Mesodermal cell (in vitro differentiated cells): ENCODE measurements around the gene ZDHHC21.
A peak's percentile ranks its signal among the peaks of the same experiment; 100 is the strongest.
"Not testable (repeated sequence)": the region's sequence is repeated elsewhere in the genome, so short reads cannot be mapped to it uniquely, and the experiment has no call there.

Experiments used
- H3K27ac ChIP-seq: 2 replicates; pipeline ENCODE4 v1.7.0; 2013; ENCODE audit warnings: mild to moderate bottlenecking, low read depth, low read length, moderate library complexity; ENCODE audit not compliant: severe bottlenecking
- H3K36me3 ChIP-seq: 2 replicates; pipeline ENCODE4 v1.7.1; 2013; ENCODE audit warnings: mild to moderate bottlenecking, low read length, moderate library complexity; ENCODE audit not compliant: control insufficient read depth, insufficient read depth
- H3K4me1 ChIP-seq: one replicate; pipeline ENCODE4 v1.7.1; 2013; ENCODE audit warnings: mild to moderate bottlenecking, low read length; ENCODE audit not compliant: insufficient read depth, control insufficient read depth, poor library complexity, severe bottlenecking
- H3K4me3 ChIP-seq: 2 replicates; pipeline ENCODE4 v1.7.0; 2013; ENCODE audit warnings: low read length, control low read depth, mild to moderate bottlenecking; ENCODE audit not compliant: insufficient read depth, poor library complexity, severe bottlenecking; ENCODE audit errors: extremely low read depth
- H3K9me3 ChIP-seq: 2 replicates; pipeline ENCODE4 v1.7.1; 2013; ENCODE audit warnings: mild to moderate bottlenecking, low read length, moderate library complexity; ENCODE audit not compliant: control insufficient read depth
- WGBS, 2 experiments: methylation state at CpG; one replicate each; pipeline ENCODE4 v1.1.5; 2013; ENCODE audit warnings: missing lambda C conversion rate in 2 of 2; ENCODE audit not compliant: insufficient coverage in 2 of 2; 5-methylcytosine and 5-hydroxymethylcytosine counted together

ZDHHC21 gene

DNA sequence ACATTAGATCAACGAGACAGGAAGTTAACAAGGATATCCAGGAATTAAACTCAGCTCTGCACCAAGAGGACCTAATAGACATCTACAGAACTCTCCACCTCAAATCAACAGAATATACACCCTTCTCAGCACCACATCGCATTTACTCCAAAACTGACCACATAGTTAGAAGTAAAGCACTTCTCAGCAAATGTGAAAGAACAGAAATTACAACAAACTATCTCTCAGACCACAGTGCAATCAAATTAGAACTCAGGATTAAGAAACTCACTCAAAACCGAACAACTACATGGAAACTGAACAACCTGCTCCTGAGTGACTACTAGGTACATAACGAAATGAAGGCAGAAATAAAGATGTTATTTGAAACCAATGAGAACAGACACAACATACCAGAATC, 10.6 kb downstream of the ZDHHC21 start:
- H3K9me3 ChIP-seq, H3K27ac ChIP-seq, H3K4me1 ChIP-seq, H3K4me3 ChIP-seq: not testable (repeated sequence)
- WGBS, 2 experiments: 82 to 90% methylated on average over 1 to 2 of the region's 4 CpGs
- H3K36me3 ChIP-seq: peaks cover 13% of the 10 kb centered on the region

DNA sequence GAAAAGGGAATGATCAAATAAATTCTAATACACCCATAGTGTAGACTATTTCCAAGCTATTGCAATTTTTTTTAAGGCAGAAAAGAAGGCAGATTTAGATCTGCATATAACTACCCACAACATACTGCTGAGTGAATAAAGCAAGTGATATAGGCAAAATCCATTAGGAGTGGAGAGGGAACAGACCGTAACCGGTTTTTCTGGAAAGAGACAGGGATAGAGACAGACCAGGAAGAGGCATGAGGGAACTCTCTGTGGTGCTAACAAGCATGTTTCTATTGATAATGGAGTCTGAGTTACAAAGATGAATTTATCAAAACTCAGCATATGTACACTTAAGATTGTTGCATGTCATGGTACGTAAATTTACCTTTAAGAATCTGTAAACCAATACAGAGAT, 14.5 kb downstream of the ZDHHC21 start:
- Histone ChIP-seq H3K4me3 (no peak overlapping the region), H3K36me3 (peaks cover 4% of the 10 kb centered on the region), H3K4me1 (no peaks in the 10 kb centered on the region), H3K9me3 (no peaks in the 10 kb centered on the region), H3K27ac (no peak overlapping the region)
- 100% methylated on average over 2 of the region's 3 CpGs for WGBS, 2 experiments

DNA sequence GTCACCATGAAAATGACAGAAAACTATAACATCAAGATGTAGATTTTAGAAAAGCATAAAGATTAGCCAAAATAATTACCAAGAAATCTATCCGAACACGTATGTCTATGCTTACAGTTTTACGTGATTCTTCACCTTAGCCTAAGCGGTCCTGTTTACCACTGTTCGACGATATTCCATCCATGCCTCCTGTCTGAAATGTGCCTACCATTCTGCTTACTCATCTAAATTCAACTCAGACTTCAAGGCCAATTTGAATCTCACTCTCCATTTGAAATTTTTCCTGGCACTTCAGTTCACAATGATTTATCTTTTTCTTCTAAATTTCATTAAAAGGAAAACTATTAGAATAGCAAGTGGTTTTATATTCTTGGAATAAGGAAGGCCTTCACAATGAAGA, 15.4 kb downstream of the ZDHHC21 start:
- no peak overlapping the region for H3K27ac ChIP-seq
- H3K4me3 ChIP-seq: no peak overlapping the region
- no peaks in the 10 kb centered on the region for H3K9me3 ChIP-seq
- WGBS, 2 experiments: 91 to 94% methylated on average over 6 of the region's 6 CpGs
- H3K36me3 ChIP-seq: peaks cover 4% of the 10 kb centered on the region
- no peaks in the 10 kb centered on the region for H3K4me1 ChIP-seq

DNA sequence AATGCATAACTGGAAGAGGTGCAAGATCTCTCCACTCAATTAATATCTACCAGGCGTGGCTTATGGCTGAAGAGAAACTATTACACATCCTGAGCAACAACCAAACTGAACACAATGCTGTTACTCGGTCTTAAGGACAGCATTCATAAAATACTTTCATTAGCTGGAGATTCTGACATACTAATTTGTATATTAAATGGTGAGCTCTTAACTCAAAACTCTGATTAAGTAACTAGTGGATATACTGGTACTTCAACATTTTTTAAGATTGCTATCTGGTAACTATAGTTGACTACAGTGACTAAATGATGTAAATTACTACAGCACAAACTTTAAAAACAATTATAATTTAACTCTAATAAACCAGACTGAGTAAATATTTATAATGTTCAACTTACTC, 15.8 kb downstream of the ZDHHC21 start:
- no peaks in the 10 kb centered on the region for H3K4me1 ChIP-seq
- H3K9me3 ChIP-seq: no peaks in the 10 kb centered on the region
- H3K27ac ChIP-seq: no peak overlapping the region
- no peak overlapping the region for H3K4me3 ChIP-seq
- 100% methylated on average over 1 of the region's 2 CpGs; no CpG with 5 or more reads in 1 of the 2 experiments for WGBS, 2 experiments
- H3K36me3 ChIP-seq: peaks cover 8% of the 10 kb centered on the region

DNA sequence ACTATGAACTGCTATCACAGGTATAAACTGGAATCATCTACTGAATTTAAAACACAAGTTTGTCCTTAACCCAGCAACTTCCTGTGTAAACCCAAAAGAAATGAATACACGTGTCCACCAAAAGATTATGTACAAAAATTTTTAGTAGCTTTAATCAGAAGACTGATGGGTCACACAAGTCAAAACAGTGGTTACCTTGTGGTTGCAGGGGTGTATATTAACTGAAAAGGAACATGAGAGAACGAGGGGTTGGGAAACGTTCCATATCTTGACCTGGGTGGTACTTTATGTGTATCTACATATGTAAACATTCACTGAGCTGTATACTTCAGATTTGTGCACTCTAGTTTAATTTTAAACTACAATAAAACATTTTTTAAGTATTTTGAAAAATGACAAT, 18.6 kb downstream of the ZDHHC21 start:
- no peak overlapping the region for H3K4me3 ChIP-seq
- no peaks in the 10 kb centered on the region for H3K9me3 ChIP-seq
- H3K27ac ChIP-seq: no peak overlapping the region
- H3K36me3 ChIP-seq: peaks cover 11% of the 10 kb centered on the region
- 100% methylated on average over 1 of the region's 3 CpGs; no CpG with 5 or more reads in 1 of the 2 experiments for WGBS, 2 experiments
- H3K4me1 ChIP-seq: no peaks in the 10 kb centered on the region

GRCh38 chr9:14671377-14671776, 21.9 kb downstream of the ZDHHC21 start:
- Histone ChIP-seq H3K9me3 (no peaks in the 10 kb centered on the region), H3K27ac (peak overlapping the region; percentile 1), H3K36me3 (peaks cover 11% of the 10 kb centered on the region), H3K4me3 (no peak overlapping the region), H3K4me1 (no peaks in the 10 kb centered on the region)
- WGBS, 2 experiments: 90 to 91% methylated on average over 1 to 3 of the region's 3 CpGs

GRCh38 chr9:14670718-14671117, 22.5 kb downstream of the ZDHHC21 start:
- no peak overlapping the region for H3K27ac ChIP-seq
- H3K9me3 ChIP-seq: no peaks in the 10 kb centered on the region
- H3K4me1 ChIP-seq: no peaks in the 10 kb centered on the region
- no peak overlapping the region for H3K4me3 ChIP-seq
- H3K36me3 ChIP-seq: peaks cover 11% of the 10 kb centered on the region
- no CpG with 5 or more reads among the region's 1 CpG for WGBS, 2 experiments

- H3K9me3 ChIP-seq, H3K27ac ChIP-seq, H3K4me3 ChIP-seq, H3K4me1 ChIP-seq, H3K36me3 ChIP-seq: not testable (repeated sequence)
- WGBS, 2 experiments: no CpG with 5 or more reads among the region's 30 CpGs
These were observed 29.2 kb downstream of the ZDHHC21 start for GRCh38 chr9:14664022-14664421.

GRCh38 chr9:14662060-14662453, 31.2 kb downstream of the ZDHHC21 start:
- H3K4me1 ChIP-seq: no peaks in the 10 kb centered on the region
- no CpG with 5 or more reads among the region's 3 CpGs for WGBS, 2 experiments
- H3K36me3 ChIP-seq: peaks cover 9% of the 10 kb centered on the region
- H3K4me3 ChIP-seq: no peak overlapping the region
- H3K27ac ChIP-seq: no peak overlapping the region
- H3K9me3 ChIP-seq: no peaks in the 10 kb centered on the region

DNA sequence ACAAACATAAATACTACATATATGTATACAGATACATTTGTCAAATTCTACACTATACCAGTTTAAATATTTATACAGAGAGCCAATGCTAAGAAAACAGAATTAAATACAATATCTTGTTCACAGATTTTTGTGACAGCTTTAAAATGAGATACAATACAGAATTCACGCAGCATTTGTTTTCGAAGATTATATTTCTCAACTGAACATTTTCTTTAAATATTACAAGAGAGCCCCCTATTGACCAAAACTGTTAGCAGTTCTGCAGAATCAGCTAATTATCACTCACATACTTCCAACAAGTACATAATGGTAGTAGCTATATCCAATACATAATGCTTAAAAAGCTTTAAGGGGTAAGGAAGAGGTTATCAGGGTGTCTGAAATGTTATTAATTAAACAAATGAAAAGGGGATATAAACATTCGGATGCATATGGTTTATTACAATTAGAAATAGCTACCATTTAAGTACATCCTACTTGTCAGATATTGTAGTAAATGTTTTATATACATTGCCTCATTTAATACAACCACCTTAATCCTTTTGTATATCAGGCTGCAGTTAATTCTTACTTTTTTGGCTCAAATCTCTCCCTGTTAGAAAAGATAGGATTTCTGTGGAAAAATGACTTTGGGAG, 31.7 kb downstream of the ZDHHC21 start:
- Histone ChIP-seq H3K9me3 (no peaks in the 10 kb centered on the region), H3K4me1 (no peaks in the 10 kb centered on the region), H3K27ac (no peak overlapping the region), H3K36me3 (peaks cover 9% of the 10 kb centered on the region), H3K4me3 (no peak overlapping the region)
- 94% methylated on average over 2 of the region's 3 CpGs; no CpG with 5 or more reads in 1 of the 2 experiments for WGBS, 2 experiments

GRCh38 chr9:14660721-14661120, 32.5 kb downstream of the ZDHHC21 start:
- Histone ChIP-seq H3K27ac (no peak overlapping the region), H3K36me3 (peaks cover 9% of the 10 kb centered on the region), H3K9me3 (no peaks in the 10 kb centered on the region), H3K4me3 (no peak overlapping the region), H3K4me1 (no peaks in the 10 kb centered on the region)
- whole genome bisulfite sequencing, 2 experiments: 100% methylated on average over 2 of the region's 5 CpGs; no CpG with 5 or more reads in 1 of the 2 experiments
